Thyroid gland (tissue), 4 donors: Measurements from ENCODE around the gene EN2.

Experiments used
- POLR2A ChIP-seq, 2 donors: fragments of 450-650 bp; IDR thresholded peaks; one replicate each; pipeline ENCODE4 v1.6.1; 2017; ENCODE audit warnings: antibody characterized with exemption in 2 of 2, mild to moderate bottlenecking in 2 of 2, moderate library complexity in 1 of 2
- TF ChIP-seq, protein P1 (sequence below), 6 experiments: fragments of 200-600 bp in 3 of 6; fragments of 450-650 bp in 3 of 6; sonication (generic) in 3 of 6; IDR thresholded peaks; one replicate each; pipeline ENCODE4 v1.5.1; 2016 to 2019; ENCODE audit warnings: antibody characterized with exemption in 6 of 6, mild to moderate bottlenecking in 2 of 6, inconsistent platforms in 1 of 6, moderate library complexity in 1 of 6

DNA sequence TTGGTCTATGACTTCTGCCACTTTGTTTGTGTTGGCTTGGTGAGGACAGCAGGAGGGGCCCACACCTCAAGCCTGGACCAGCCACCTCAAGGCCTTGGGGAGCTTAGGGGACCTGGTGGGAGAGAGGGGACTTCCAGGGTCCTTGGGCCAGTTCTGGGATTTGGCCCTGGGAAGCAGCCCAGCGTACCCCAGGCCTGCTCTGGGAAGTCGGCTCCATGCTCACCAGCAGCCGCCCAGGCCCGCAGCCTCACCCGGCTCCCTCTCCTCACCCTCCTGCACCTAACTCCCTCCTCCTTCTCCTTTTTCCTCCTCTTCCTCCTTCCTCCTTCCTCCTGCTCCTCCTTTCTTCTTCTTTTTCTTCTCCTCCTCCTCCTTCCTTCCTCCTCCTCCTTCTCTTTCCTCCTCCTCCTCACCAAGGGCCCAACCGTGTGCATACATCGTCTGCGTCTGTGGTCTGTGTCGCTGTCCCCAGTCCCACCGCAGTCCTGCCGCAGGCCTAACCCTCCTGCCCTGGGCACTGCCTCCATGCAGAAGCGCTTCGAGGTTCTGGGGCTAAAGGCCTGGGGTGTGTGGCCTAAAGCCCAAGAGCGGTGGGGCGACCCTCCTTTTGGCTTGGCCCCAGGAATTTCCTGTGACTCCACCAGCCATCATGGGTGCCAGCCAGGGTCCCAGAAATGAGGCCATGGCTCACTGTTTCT, 5.3 kb downstream of the EN2 start:
- TF ChIP-seq, protein P1, sequence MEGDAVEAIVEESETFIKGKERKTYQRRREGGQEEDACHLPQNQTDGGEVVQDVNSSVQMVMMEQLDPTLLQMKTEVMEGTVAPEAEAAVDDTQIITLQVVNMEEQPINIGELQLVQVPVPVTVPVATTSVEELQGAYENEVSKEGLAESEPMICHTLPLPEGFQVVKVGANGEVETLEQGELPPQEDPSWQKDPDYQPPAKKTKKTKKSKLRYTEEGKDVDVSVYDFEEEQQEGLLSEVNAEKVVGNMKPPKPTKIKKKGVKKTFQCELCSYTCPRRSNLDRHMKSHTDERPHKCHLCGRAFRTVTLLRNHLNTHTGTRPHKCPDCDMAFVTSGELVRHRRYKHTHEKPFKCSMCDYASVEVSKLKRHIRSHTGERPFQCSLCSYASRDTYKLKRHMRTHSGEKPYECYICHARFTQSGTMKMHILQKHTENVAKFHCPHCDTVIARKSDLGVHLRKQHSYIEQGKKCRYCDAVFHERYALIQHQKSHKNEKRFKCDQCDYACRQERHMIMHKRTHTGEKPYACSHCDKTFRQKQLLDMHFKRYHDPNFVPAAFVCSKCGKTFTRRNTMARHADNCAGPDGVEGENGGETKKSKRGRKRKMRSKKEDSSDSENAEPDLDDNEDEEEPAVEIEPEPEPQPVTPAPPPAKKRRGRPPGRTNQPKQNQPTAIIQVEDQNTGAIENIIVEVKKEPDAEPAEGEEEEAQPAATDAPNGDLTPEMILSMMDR (IDR thresholded peaks at IDR 0.05) = no peak
- TF ChIP-seq POLR2A (IDR thresholded peaks at IDR 0.05) = no peak
